Ishikawa (cell line): ENCODE results near the gene LAMA3.

Source experiments
- CREB1 ChIP-seq: IDR thresholded peaks from 2 replicates; pipeline ENCODE4 v1.6.1; 2012; ENCODE audit warnings: low read depth
- EGR1 ChIP-seq: IDR thresholded peaks from 2 replicates; pipeline ENCODE4 v1.6.1; 2012
- EP300 ChIP-seq: IDR thresholded peaks from 2 replicates; pipeline ENCODE4 v1.6.1; 2012; ENCODE audit warnings: borderline replicate concordance
- FOXM1 ChIP-seq: IDR thresholded peaks from 2 replicates; pipeline ENCODE4 v1.6.1; 2012; ENCODE audit warnings: low read depth, borderline replicate concordance
- NFIC ChIP-seq: IDR thresholded peaks from 2 replicates; pipeline ENCODE4 v1.6.1; 2012
- RAD21 ChIP-seq: IDR thresholded peaks from 2 replicates; pipeline ENCODE4 v1.6.1; 2012; ENCODE audit warnings: low read depth
- TAF1 ChIP-seq: IDR thresholded peaks from 2 replicates; pipeline ENCODE4 v1.6.1; 2012; ENCODE audit warnings: low read depth, mild to moderate bottlenecking
- TEAD4 ChIP-seq: IDR thresholded peaks from 2 replicates; pipeline ENCODE4 v1.6.1; 2012
- YY1 ChIP-seq: IDR thresholded peaks from 2 replicates; pipeline ENCODE4 v1.6.1; 2012; ENCODE audit warnings: low read depth
- TF ChIP-seq, protein P1 (sequence below): IDR thresholded peaks from 2 replicates; pipeline ENCODE4 v1.6.1; 2012
- TF ChIP-seq, protein P2 (sequence below): IDR thresholded peaks from 2 replicates; pipeline ENCODE4 v1.6.1; 2012; ENCODE audit warnings: low read depth, mild to moderate bottlenecking
- TF ChIP-seq, protein P3 (sequence below): IDR thresholded peaks from 2 replicates; pipeline ENCODE4 v1.6.1; 2012

DNA sequence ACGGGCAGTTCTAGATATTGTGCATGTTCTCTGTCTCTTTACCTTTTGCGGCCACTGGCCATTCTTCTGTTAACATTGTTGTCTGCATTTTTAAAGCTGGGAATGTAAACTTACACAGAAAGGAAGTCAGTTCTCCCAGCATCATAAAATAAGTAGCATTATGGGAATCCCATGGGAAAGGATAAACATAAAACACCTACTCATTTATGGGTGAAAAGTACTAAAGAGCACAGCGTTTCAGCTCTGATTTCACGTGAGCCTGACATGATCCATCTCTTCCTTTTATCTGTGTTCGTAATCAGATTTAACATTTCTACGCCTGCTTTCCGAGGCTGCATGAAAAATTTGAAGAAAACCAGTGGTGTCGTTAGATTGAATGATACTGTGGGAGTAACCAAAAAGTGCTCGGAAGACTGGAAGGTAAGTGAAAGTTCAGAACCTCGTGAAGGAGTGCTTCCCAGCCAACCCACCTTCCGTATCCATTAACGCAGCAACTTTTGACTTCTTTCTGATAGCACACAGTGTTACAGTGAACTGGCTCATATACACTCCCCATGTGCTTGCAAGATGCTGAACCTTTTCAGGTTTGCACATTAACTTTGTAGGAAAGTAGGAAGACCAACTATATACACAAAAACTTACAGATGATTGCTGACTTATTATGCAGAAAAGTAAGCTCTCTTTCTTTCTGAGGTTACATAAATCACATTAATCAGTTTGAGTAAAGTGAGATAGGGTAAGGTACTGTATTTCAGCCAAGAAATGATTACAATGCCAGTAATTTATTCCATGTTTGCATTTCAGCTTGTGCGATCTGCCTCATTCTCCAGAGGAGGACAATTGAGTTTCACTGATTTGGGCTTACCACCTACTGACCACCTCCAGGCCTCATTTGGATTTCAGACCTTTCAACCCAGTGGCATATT, 238.8 kb downstream of the LAMA3 start:
- TF ChIP-seq NFIC (no peak), RAD21 (no peak), TAF1 (no peak), EP300 (no peak), EGR1 (no peak), YY1 (no peak), CREB1 (no peak), FOXM1 (no peak), TEAD4 (no peak)
- TF ChIP-seq, protein P1, sequence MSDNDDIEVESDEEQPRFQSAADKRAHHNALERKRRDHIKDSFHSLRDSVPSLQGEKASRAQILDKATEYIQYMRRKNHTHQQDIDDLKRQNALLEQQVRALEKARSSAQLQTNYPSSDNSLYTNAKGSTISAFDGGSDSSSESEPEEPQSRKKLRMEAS, result no peak
- TF ChIP-seq, protein P2, sequence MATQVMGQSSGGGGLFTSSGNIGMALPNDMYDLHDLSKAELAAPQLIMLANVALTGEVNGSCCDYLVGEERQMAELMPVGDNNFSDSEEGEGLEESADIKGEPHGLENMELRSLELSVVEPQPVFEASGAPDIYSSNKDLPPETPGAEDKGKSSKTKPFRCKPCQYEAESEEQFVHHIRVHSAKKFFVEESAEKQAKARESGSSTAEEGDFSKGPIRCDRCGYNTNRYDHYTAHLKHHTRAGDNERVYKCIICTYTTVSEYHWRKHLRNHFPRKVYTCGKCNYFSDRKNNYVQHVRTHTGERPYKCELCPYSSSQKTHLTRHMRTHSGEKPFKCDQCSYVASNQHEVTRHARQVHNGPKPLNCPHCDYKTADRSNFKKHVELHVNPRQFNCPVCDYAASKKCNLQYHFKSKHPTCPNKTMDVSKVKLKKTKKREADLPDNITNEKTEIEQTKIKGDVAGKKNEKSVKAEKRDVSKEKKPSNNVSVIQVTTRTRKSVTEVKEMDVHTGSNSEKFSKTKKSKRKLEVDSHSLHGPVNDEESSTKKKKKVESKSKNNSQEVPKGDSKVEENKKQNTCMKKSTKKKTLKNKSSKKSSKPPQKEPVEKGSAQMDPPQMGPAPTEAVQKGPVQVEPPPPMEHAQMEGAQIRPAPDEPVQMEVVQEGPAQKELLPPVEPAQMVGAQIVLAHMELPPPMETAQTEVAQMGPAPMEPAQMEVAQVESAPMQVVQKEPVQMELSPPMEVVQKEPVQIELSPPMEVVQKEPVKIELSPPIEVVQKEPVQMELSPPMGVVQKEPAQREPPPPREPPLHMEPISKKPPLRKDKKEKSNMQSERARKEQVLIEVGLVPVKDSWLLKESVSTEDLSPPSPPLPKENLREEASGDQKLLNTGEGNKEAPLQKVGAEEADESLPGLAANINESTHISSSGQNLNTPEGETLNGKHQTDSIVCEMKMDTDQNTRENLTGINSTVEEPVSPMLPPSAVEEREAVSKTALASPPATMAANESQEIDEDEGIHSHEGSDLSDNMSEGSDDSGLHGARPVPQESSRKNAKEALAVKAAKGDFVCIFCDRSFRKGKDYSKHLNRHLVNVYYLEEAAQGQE, result no peak
- TF ChIP-seq, protein P3, sequence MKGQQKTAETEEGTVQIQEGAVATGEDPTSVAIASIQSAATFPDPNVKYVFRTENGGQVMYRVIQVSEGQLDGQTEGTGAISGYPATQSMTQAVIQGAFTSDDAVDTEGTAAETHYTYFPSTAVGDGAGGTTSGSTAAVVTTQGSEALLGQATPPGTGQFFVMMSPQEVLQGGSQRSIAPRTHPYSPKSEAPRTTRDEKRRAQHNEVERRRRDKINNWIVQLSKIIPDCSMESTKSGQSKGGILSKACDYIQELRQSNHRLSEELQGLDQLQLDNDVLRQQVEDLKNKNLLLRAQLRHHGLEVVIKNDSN, result no peak
